NCI-H2196 (cell line): ENCODE data around the gene PCDH15.

ENCODE experiments used
- DNase-seq: peaks from one replicate; lab custom pipeline; 2025; ENCODE audit not compliant: unreplicated experiment; lab: John Stamatoyannopoulos, UW

PCDH15 gene

DNA sequence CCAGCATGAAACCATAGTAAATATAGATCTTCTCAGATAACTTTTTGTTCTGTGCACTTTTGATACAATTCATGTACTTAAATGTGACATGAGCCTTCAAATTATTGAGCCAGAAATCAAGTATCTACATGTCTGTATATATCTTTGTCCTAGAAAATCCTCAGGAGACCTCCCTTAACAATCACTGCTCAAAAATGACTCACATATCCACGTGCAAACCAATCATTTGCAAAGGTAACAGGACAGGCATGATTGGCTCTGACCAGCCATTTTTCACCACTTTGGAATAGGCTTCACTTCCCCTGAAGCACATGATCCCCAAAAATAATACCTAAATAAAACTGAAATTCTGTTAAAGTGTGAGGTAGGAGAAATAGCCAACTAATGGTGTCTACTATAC lies 902.5 kb downstream of the PCDH15 start:
- no peak for DNase-seq

DNA sequence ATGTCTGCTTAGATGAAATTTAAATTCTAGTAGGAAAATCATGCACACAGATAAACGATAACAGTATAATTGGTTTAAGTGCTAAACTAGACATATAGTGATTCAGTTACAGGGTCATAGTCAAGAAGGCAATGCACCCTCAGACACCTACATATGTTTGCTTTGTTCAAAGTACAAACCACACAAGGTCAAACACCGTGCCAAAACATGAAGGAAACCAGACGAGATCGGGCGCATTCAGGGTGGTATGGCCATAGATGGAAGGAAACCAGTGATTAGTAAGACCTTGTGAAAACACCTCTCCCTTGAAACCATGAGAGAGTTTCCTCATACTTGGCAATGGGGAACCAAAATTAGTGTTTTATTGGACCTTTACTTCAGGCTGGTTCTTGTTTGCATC lies 906.9 kb downstream of the PCDH15 start:
- DNase-seq: no peak

GRCh38 chr10:53893061-53893460 lies 908.0 kb downstream of the PCDH15 start:
- no peak for DNase-seq

- DNase-seq: no peak
Observed at GRCh38 chr10:53886325-53887300, 914.4 kb downstream of the PCDH15 start.

DNA sequence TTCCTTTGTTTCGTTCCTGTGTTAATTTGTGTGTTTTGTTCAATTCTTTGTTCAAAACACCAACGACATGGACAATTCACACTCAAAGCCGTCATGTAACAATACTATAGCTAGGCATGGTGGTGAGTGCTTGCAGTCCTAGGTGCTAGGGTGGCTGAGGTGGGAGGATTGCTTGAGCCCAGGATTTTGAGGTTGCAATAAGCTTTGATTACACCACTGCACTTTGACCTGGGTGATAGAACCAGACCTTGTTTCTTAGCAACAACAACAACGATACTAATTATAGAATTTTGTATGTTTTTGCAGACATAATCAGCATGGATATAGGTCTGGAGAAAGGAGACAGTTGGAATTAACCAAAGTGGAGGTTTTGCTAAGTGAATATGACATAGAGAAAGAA lies 936.2 kb downstream of the PCDH15 start:
- no peak for DNase-seq

- no peak for DNase-seq
Observed at GRCh38 chr10:53852450-53853175, 948.4 kb downstream of the PCDH15 start.

DNA sequence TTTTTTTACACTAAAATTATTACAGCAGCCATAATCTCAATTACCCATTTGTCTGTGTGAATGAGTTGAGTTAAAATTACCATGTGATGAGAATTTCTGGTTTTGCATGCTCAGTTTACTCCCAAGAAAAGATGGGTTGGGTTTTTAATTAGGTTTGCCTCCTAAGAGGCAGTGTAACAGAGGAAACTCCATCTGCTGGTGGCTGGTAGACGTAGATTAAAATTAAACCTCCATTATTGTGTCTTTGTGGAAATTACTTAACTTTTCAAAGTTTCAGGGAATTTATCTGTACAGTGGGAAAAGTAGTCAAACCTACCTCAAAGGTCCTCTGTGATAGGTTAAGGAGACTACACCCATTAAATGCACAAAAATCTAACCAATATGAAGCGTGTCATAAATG lies 954.2 kb downstream of the PCDH15 start:
- no peak for DNase-seq

DNA sequence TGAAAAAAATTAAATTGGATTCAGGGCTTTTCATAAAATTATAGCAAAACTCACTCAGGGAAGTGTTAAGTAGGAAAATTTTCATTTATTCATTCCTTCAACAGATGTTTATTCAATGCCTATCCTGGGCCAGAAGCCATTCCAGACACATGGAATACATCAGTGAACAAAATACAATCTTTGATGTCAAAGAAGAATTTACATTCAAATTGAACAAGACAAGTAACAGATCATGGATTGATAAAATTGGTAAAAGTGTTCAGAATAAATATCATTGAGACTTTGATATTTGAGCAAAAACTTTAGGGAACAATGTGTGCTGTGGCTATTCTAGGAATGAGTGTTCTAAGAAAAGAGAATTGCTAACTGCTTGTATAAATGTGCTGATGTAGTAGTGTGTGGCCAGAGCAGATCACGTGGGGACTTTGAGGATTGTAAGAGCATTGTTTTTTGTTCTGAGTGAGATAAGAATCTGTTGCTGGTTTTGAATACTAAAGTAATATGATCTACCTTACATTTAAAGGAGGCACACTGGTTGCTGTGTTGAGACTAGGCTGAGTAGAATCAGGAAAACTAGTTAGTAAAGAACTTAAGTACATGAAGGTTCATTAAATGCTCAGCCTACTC lies 957.2 kb downstream of the PCDH15 start:
- DNase-seq: no peak

- DNase-seq: no peak
Observed at GRCh38 chr10:53841483-53842145, 959.4 kb downstream of the PCDH15 start.

DNA sequence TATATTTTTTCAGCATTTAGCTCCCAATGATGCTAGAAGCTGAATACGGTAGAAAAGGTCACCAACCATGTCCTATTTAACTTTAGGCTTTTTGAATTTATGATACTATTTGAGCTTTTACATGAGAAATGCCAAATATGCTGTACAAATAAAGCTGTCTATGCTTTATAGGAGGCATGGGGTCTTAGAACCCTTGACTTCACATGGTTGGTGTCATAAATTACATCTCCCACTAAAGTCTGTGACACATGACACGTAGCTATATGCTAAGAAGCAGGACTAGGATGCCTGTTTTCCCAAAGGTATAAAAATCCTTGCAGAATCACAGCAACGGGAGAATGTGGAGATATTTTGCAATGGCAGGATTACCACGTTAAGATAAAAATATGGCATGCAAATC lies 960.4 kb downstream of the PCDH15 start:
- no peak for DNase-seq

DNA sequence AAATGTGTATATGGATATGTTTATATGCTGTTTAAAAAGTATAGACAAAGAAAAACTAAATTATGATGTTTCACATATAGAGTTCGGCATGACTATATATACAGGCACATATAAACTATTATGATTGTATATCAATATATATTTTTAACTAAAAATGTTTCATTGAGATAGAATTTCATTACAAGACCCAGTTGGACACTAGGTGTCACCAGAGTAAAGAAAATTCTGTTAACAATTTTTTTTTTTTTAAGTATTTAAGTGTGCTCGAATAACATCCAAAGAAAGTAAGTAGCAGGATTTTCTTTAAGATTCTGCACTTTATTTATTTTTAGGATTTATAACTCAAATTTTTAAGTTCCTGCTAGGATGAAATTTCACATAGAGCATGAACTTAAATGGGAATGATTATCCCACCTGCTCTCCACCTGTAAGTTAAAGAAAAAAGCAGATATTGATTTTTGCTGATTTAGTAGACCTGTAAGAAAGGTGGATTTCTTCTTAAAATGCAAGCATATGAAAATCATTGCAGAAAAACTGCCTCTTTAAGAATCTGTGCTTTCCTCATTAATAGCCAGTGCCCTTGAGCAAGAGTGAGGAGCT lies 961.5 kb downstream of the PCDH15 start:
- peak; percentile 1 for DNase-seq

GRCh38 chr10:53836638-53837037 lies 964.4 kb downstream of the PCDH15 start:
- no peak for DNase-seq

DNA sequence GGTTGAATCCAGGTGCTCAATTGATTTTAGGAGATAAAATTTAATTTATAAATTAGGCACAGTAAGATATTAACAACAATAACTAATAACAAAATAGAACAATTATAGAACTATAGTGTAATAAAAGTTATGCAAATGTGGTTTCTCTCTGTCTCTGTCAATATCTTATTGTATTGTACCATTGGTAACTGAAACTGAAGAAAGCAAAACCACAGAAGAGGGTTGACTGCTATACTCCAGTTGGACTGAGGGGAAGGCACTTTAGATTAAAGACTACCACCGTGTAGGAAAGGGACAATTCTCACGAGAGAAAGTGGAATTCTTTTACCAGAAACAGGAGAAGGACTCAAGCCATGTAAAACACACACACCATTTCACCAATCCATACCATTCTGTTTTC lies 967.1 kb downstream of the PCDH15 start:
- DNase-seq: no peak

- DNase-seq: no peak
Observed at GRCh38 chr10:53827261-53827660, 973.8 kb downstream of the PCDH15 start.

DNA sequence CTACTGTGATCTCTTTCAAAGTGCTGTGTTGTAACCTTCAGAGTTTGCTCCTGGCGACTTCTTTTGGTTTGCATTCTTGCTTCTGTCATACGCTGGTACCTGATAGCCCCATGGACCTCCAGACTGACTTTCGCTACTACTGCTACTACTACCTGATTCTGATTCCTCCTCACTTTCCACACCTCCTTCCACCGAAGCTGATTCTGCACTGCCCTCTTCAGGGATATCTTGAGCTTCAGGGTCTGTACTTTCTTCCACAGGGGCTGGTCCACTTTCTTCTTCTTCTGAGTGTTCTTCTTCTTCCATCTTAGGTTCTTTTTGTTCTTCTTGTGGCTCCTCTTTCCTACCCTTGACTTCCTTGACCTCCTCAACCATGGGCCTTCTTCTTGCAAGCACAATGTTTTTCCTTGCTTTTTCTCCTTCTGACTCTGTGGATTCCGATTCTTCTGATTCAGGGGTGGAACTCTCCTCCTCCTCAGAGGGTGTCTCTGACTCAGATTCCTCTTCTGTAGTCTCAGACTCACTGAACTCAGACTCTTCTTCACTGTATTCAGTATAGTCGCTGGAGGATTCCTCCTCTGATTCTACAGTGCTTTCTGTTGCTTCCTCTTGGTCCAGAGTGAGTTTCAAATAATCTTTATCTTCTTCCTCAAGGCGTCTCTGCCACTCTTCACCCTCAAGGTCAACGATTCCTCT lies 992.2 kb downstream of the PCDH15 start:
- DNase-seq: no peak

- no peak for DNase-seq
Observed at GRCh38 chr10:53786236-53786900, 1014.7 kb downstream of the PCDH15 start.

DNA sequence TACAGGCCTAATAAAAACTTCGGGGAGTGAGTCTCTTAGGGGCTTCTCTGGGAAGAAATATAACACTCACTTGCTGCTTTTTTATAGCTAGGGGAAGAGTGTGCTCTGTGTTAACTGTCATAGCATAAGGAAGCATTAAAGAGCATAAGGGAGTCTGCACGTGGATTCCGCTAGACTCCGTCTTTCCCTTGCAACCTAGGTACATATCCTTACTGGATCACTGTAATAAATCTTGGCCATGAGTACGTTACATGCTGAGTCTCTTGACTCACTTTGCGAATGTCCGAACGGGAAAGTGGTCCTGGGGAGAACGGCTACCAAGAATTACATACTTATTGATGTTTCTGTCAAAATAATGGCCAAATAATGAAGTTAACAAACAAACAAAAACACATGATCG lies 1029.3 kb downstream of the PCDH15 start:
- DNase-seq: no peak

GRCh38 chr10:53770903-53771302 lies 1030.1 kb downstream of the PCDH15 start:
- no peak for DNase-seq

GRCh38 chr10:53765311-53765710 lies 1035.7 kb downstream of the PCDH15 start:
- DNase-seq: no peak
